GM10847 (cell line): Measurements from ENCODE around the gene BIN1.

Experiments
- POLR2A ChIP-seq: IDR thresholded peaks from 2 replicates; pipeline ENCODE4 v1.6.1; 2011; ENCODE audit not compliant: insufficient read length; ENCODE audit errors: extremely low read depth

The BIN1 gene

DNA sequence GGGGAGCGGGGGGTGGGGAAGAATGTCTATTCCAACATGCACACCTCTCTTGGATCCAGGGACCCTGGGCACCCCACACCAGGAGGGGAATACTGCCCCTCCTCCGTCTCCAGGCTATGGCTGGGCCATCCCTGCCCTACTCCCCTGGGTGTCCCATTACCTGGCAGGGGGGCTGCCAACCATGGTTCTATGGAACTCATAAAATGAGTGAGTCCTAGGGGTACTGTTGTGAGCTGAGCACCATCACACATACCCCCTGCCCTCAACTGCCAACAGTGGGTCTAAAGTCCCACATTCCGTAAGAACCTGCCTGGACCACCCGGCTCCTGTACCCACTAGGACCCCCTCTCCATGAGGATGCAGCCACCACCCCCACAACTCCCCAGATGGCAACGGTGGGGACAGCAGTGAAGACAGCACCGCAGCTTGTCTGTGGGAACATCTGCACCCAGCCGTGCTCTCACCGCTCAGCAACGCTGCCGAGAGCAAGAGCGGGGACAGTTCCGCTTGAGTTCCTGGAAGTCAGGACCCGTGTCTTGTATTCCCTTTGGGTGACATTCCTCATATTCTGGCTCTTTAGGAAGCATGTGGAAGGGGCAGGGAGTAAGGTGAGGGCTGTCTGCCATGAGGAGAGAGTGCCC lies 41.5 kb downstream of the BIN1 start:
- TF ChIP-seq POLR2A, result no peak

GRCh38 chr2:127064642-127065250 lies 42.2 kb downstream of the BIN1 start:
- no peak for TF ChIP-seq POLR2A

- TF ChIP-seq POLR2A, result no peak
Measured at GRCh38 chr2:127063701-127064590, 43.0 kb downstream of the BIN1 start.

- TF ChIP-seq POLR2A, result no peak
Measured at GRCh38 chr2:127061375-127062273, 45.3 kb downstream of the BIN1 start.

DNA sequence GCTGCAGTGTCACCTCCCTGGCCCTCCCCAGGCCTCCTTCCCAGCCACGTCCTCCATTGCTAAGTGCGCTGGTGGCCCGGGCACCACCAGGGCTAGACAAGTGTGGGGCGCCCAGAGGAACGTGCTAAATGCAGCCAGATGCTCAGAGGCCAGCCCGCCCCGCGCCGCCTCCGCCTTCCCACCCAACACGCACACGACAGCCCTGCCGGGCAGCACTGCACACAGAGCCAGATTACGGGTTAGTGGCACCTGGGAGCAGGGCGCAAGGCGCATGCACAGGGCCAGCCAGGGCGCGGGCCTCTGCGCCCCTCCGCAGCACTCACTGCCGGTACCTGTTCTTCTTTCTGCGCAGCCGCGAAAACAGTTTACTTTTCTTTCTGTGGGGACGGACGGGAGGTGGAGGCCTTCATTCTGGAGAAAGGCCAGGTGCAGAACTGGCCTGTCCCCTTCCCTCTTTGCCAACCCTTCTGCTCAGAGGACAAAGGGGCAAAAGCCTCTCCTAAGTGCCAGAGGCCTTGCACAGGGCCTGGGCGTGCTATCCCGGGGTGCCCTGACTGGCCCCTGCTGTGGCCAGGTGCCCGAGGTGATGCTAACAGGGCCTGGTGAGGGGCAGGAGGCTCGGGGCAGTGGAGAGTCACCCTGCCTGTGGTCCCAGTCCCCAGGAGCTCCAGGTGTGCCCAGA lies 46.5 kb downstream of the BIN1 start:
- TF ChIP-seq POLR2A, result no peak

DNA sequence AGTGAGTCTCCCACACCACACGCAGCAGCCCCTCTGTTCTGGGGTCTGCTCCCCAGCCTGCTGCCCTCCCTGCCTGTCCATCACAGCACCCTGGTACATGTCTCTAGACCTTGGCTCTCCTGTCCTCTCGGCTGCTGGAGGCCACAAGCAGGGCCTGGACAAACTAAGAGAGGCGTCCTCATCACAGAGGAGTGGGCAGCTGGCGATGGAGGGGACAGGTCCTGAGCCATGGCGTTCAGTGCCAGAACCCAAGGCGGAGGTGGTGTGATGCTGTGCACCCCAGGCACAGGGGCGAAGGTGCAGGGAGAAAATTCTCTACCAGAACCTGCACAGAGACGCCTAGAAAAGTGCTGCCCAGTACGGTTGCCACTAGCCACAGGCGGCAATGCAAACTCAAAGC lies 47.4 kb downstream of the BIN1 start:
- TF ChIP-seq POLR2A, result no peak

GRCh38 chr2:127058954-127059252 lies 48.1 kb downstream of the BIN1 start:
- no peak for TF ChIP-seq POLR2A

GRCh38 chr2:127058246-127058953 lies 48.6 kb downstream of the BIN1 start:
- TF ChIP-seq POLR2A, result no peak

- no peak for TF ChIP-seq POLR2A
Measured at GRCh38 chr2:127057371-127058245, 49.3 kb downstream of the BIN1 start.

GRCh38 chr2:127056631-127057370 lies 50.2 kb downstream of the BIN1 start:
- TF ChIP-seq POLR2A, result no peak

GRCh38 chr2:127056086-127056485 lies 50.9 kb downstream of the BIN1 start:
- no peak for TF ChIP-seq POLR2A

DNA sequence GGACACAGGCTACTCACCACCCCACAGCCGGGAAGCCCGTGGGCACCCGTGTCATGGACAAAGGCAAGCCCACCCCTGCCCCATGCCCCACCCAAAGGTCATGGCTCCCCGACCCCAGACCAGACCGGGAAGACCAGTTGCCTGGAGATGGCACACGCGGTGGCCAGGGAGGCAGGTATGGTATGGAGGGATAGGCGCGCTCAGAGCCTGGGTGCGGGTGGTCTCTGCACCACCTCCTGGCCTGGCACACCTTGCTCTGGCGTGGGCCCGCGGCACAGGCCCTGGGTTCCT lies 51.2 kb downstream of the BIN1 start:
- TF ChIP-seq POLR2A, result no peak
